Activated CD8-positive, alpha-beta memory T cell treated with anti-CD3 and anti-CD28 coated beads for 1 hour (primary cell): ENCODE data around the gene NAPA.

Experiments used
- DNase-seq, 2 donors: peaks; one replicate each; pipeline ENCODE4 v3.0.0-alpha.2; 2020; ENCODE audit warnings: low read depth in 1 of 2; ENCODE audit errors: extremely low read depth in 1 of 2

Gene NAPA

DNA sequence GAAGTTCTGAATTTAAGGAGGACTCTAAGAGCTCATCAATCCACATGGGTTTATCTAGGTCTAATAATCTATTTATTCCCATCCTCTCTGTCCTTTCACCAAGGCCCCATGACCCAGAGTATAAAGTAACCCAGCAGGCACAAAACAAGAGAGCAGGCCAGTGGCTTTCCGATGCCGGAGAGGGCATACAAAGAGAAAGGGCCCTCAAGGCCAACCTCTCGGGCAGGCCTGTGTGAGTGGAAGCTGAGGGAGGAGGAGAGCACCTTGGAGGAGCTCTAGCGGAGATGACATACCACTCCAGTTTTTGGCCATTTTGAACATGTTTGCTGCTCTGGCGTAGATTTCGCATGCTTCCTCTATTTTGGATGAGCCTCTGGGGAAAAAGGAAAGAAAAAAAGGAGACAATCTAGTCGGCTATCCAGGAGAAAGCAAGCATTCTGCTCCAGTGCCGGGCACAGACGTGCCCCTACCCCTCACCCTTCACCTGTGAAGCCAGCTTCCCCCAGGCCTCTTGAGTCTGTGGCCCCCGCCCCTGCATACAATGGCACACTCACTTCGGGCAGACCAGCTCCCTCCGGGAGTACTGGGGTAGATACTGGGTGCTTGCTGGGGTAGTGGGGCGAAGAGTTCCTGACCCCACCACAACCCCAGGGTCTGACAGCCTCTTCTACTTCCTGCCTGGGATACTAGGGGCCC is 11.6 kb downstream of the NAPA start:
- no peak for DNase-seq

DNA sequence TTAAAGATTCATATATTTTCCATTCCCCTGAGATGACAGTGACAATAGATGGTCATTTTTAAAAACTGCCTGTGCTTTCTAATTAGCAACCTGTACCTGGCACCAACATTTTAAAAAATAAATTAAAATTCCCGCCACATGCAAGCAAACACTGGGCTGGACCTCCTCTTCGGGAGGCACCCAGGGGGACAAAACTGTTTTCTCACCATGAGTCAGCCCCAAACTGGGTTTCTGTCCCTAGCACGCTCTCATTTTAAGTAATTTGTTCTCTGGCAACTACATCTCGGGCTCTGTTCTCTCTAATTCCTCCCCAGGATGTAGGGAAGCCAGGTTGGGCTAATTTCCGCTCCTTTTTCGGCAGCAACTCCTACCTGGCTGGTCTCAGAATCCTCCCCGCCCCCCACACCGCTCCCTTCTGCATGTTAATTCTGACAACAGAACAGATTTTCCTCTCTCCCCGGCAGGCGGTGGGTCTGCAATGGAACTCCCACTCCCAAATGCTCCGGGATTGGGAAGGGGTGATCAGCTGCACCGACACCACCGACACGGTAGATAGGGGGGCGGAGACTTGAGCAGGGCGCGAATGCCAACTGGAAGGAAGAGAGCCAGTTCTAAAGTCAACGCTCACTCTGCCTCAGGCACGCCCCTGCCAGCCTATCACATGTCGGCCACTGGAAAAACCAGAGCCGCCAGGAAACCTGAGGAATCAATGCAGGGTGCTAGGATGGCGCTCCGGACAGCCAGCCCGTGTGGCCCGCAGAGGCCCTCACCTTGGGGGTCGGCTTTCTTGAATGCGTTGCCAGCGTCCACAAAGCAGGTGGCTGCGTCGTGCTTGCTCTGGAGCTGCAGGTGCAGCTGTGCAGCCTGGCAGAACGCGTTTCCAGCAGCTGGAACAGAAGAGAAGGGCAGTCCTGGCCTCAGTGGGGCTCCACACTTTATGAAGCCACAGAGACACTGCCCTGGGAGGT is 14.7 kb downstream of the NAPA start:
- DNase-seq: no peak

DNA sequence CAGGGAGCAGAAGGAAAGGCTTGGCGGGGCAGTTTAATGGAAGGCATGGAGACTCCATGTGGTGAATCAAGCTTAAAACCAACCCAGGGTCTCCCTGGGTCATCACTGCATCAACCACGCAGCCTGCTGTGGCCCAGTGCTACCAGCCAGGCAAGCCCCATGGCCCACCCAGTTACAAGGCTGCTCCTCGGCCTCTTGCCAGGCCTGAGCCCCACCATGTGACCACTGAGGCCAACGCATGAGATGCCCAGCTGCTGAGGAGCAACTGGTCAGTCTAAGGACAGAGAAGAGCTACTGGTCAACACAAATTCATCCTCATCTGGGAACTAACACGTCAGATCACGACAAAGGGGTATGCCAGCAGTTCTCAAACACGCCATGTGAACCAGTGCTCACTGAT is 15.5 kb downstream of the NAPA start:
- no peak for DNase-seq

DNA sequence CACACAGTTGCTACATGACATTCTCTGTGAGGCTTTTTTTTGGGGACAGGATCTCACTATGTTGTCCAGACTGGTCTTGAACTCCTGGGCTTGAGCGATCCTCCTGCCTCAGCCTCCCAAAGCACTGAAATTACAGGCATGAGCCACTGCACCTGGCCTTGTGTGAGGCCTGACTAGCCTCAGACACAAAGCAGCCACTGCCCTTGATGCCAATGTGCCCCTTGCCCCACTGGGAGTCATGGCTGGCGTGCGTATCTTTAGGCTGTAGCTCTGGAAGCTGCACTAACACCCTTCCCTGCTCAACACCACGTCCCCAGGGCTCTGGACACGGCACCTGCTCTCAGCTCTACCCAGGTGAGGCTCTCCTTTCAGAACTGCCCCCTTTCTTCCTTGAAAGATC is 16.3 kb downstream of the NAPA start:
- DNase-seq: no peak

DNA sequence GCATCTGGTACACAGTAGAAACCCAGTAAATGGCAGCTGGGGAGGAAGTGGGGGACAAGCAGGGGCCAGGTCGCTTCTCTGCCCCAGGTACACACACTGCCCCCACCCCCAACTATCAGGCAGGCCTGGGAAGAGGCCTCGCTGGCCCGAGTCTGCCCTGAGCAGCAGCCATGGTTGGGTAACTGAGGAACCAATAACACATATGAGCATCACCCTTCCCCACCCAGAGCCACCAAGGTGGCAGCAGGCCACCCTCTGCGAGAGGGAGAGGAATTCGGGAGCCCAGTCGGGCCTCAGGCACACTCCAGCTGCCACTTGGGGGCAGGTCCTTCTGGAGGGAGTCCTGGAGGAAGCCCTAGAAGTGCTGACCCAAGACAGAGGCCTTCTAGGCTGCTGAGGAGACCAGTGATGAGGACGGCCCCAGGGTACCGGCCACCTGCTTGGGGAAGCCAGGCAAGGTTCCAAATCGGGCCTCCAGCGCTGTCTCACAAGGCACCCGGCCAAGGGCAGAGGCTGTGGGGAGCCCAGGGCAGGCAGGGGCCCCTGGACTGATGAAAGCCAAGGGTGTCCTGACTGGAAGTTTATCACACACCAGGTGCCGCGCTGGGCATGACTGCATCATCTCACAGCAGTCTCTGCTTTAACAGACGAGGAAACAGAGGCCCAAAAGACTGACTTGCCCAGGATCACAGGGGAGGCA is 16.9 kb downstream of the NAPA start:
- no peak for DNase-seq

DNA sequence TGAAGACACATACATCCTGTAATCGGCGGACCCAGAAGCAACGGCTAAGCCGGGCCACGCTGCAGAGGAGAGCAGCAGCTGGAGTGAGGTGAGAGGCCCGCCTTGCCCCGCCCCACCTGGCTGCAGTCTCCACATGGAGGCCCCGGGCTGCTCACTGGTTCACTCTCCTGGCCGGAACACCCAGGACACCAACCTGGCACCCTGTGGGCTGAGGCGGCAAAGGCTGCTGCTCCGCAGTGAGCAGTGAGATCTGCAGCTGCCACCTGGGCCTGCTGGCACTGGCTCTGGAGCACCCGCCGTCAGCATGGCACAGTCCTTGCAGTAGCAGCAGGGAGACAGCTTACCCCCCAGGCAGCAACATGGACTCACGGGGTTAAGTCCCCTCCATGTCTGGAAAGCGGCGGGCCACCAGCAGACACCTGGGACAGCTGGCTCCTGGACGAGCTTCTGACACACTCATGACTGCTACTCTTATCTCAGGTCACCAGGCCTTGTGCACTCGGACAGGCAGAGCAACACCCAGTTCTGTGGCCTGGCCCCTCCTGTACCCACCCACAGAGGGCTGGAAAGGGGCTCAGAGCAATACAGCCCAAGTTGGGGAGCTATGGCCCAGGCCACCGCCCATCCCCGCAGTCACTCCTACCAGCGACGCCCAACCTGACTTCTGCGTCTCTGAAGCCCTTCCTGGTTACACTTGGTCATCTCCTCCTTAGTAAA is 17.7 kb downstream of the NAPA start:
- no peak for DNase-seq

GRCh38 chr19:47495478-47496372 is 19.1 kb downstream of the NAPA start:
- no peak for DNase-seq

DNA sequence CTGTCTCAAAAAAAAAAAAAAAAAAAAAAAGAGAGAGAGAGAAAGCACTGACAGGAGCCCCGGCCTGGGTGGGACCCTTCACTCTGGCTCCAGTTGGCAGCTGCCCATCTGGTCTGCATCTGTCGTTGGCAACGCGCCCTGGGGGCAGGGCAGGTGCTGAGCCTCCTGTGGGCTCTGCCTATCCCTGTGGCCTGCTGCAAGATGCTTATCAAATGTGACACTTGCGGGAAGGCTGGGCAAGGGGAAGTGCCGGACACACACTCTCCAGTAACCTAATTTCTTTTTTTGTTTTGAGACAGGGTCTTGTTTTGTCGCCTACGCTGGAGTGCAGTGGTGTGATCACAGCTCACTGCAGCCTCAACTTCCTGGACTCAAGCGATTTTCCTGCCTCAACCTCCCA is 20.1 kb downstream of the NAPA start:
- no peak for DNase-seq

GRCh38 chr19:47494211-47494547 is 20.7 kb downstream of the NAPA start:
- DNase-seq: no peak

DNA sequence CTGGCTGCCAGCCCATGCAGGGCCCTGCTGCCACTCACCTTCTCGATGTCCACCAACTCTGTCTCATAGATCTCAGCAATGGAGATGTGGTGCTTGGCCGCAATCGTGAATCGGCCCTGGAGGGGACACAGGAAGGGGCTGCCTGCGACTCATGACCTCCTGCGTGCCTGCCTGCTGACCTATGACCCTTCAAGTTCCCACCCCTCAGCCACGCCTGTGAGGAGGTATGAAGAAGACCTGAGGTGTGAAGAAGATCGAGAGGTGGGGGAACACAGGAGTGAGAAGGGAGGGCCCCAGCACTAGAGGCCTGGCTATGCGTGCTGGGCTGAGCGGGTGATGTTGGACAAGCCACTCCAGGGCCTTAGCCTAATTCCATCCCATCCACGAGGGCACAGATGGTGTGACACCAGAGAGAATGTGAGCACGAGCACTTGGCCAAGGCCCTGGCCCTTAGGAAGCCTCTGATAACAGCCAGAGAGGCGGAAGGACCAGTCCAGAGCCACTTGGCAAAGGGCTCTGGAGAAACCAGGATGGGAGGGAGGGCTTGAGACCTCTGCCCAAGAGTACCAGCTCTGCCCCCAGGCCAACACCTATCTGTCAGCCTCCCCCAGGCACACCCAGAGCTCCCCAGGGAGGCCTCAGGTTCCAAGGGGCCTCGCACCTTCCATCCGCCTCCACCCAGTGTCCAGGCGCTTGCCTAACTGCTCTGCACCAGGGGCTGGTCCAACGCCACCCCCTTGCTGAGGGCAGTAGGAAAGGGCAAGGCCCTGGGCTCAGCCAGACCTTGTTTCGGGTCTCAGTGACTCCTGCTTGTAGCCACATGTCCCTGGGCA is 21.3 kb downstream of the NAPA start:
- DNase-seq: no peak

- no peak for DNase-seq
Observed at GRCh38 chr19:47492571-47493377, 22.1 kb downstream of the NAPA start.

DNA sequence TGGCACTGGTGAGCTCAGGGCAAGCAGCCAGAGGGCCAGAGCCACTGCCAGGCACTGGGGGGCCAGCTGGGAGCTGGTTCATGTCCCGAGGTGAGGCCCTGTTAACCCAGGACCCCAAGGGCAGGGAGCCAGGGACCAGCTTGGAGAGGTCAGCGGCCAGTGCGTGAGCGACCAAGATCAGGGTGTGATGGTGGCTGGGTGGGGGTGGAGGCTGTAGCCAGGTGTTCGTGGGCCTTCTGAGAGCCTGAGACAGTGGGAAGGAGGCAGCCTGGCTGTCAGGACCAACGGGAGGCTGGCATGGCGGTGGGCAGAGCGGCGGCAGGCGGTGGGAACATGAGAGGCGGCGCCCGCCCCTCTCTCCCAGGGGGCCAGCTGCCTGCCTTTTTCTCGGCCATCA is 22.7 kb downstream of the NAPA start:
- DNase-seq: no peak

- DNase-seq: no peak
Observed at GRCh38 chr19:47491358-47492136, 23.3 kb downstream of the NAPA start.

DNA sequence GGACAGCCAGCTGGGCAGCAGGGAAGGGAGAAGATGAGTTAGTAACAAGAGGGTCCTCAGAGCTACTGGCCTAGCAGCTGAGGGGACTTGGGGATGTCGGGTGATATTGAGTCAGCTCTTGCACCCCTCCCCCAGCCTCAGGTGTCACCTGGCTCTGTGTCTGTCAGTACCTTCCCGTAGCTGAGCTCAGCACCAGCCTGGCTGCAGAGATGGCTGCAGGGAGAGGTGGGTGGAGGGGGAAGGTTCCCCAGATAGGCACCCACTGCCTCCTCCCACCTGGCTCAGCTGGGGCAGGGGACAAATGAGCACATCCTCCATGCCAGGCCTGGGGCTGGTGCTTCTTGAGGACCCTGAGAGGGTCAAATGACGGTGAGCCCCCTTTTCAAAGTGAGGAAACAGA is 24.0 kb downstream of the NAPA start:
- no peak for DNase-seq

GRCh38 chr19:47490031-47490430 is 24.8 kb downstream of the NAPA start:
- no peak for DNase-seq

DNA sequence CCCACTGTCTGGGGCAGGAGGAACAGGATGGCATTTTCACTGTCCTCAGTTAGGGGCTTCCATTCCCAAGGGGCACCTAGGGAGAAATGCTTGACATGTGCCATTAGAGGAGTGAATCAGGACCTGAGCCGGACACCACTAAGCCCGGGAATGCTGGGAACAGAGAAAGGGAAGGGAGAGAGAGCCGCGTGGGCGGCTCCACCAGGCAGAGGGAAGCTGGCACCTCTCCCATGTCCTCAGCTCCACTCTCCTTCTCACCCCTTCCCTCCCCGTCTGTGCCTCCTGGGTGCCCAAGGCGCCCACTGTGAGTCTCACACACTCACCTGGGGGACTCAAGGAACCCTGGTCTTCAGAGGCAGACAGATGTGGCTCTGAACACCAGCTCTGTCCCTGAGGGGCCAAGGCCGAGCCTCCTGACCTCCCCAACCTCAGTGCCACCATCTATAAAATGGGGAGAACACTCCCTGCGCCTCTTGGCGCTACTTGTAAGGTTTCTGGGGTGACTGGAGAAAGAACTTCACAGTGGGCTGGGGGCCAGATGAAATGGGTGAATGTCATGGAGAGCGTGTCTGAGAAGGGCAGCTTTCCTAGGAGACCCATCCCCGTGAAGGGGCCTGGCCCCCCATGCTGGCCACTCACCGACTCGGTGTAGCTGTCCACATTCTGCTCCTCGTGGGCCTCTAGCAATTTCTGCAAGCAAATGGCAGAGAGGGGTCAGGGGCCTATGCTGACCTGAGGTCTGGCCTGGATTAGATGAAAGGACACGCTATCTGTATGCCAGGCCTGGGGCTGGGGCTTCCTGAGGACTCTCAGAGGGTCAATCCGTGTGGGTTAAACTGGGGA is 25.6 kb downstream of the NAPA start:
- no peak for DNase-seq
